Smooth muscle cell (in vitro differentiated cells): ENCODE results near the gene DTX3. TPM values are rescaled to one million over a fixed set of nuclear protein-coding genes. Genes with fewer than 3 reads are reported as not detected.

Experiments used
- DNase-seq: peaks from one replicate; lab custom pipeline; 2025; ENCODE audit not compliant: unreplicated experiment; lab: John Stamatoyannopoulos, UW
- H2AFZ ChIP-seq: fragments of 200-600 bp; sonication (generic); 2 replicates; pipeline ENCODE4 v1.6.0; 2016; ENCODE audit warnings: antibody characterized with exemption, low read depth, mild to moderate bottlenecking
- H3F3A ChIP-seq: fragments of 200-600 bp; sonication (generic); 2 replicates; pipeline ENCODE4 v1.6.0; 2017; ENCODE audit warnings: antibody characterized with exemption, low read depth
- H3K27ac ChIP-seq: fragments of 200-600 bp; sonication (generic); 2 replicates; pipeline ENCODE4 v1.5.1; 2016; ENCODE audit warnings: low read depth, mild to moderate bottlenecking
- H3K27me3 ChIP-seq: fragments of 200-600 bp; sonication (generic); 2 replicates; pipeline ENCODE4 v1.6.1; 2016; ENCODE audit warnings: low read depth, mild to moderate bottlenecking
- H3K36me3 ChIP-seq: fragments of 200-600 bp; sonication (generic); 2 replicates; pipeline ENCODE4 v1.5.1; 2016; ENCODE audit warnings: low read depth
- H3K4me1 ChIP-seq: fragments of 200-600 bp; sonication (generic); 2 replicates; pipeline ENCODE4 v1.5.1; 2016; ENCODE audit warnings: low read depth
- H3K4me2 ChIP-seq: fragments of 200-600 bp; sonication (generic); 2 replicates; pipeline ENCODE4 v1.6.0; 2016; ENCODE audit warnings: mild to moderate bottlenecking
- H3K4me3 ChIP-seq: fragments of 200-600 bp; sonication (generic); 2 replicates; pipeline ENCODE4 v1.5.1; 2016; ENCODE audit warnings: mild to moderate bottlenecking
- H3K79me2 ChIP-seq: fragments of 200-600 bp; sonication (generic); 2 replicates; pipeline ENCODE4 v1.6.0; 2016; ENCODE audit warnings: low read depth, mild to moderate bottlenecking
- H3K9ac ChIP-seq: fragments of 200-600 bp; sonication (generic); 2 replicates; pipeline ENCODE4 v1.6.0; 2016; ENCODE audit warnings: low read depth
- H3K9me3 ChIP-seq: fragments of 200-600 bp; sonication (generic); replicated peaks from 2 replicates; pipeline ENCODE4 v1.5.1; 2016; ENCODE audit warnings: low read depth
- H4K20me1 ChIP-seq: fragments of 200-600 bp; sonication (generic); 2 replicates; pipeline ENCODE4 v1.6.0; 2016; ENCODE audit warnings: low read depth
- WGBS: methylation state at CpG from one replicate; pipeline ENCODE4 v1.1.7; 2016; ENCODE audit warnings: low lambda C conversion rate; 5-methylcytosine and 5-hydroxymethylcytosine counted together
- polyA plus RNA-seq: library from polyadenylated mRNA; unstranded; fragments of >200 nt; fragmentation: Nextera tagmentation; extraction: Ambion mirVana; gene quantifications from 2 replicates; pipeline ENCODE4 v1.2.1, GENCODE V29; 2016
- total RNA-seq: library from RNA; depleted of rRNA; stranded (reverse); fragments of >200 nt; gene quantifications from 2 replicates; pipeline ENCODE4 v1.2.3, GENCODE V29; 2014
- TF ChIP-seq, protein P1 (sequence below): fragments of 200-600 bp; sonication (generic); IDR thresholded peaks from 2 replicates; pipeline ENCODE4 v1.5.1; 2017; ENCODE audit warnings: borderline replicate concordance, mild to moderate bottlenecking, antibody characterized with exemption; ENCODE audit not compliant: insufficient read depth, poor library complexity, severe bottlenecking

Gene DTX3
- total and polyA plus RNA-seq, 2 experiments from 2014 or later, result 29.4 to 43.0 TPM

- Histone ChIP-seq H2AFZ (no peak overlapping the region), H3K4me3 (no peak overlapping the region), H3K4me2 (no peak overlapping the region), H3K9me3 (no peaks in the 10 kb centered on the region), H3K27me3 (peaks cover 65% of the 10 kb centered on the region), H4K20me1 (peaks cover 4% of the 10 kb centered on the region), H3K79me2 (no peaks in the 10 kb centered on the region), H3K9ac (no peak overlapping the region), H3K4me1 (peaks cover 12% of the 10 kb centered on the region), H3F3A (peaks cover 9% of the 10 kb centered on the region), H3K27ac (no peak overlapping the region), H3K36me3 (no peaks in the 10 kb centered on the region)
- TF ChIP-seq, protein P1, sequence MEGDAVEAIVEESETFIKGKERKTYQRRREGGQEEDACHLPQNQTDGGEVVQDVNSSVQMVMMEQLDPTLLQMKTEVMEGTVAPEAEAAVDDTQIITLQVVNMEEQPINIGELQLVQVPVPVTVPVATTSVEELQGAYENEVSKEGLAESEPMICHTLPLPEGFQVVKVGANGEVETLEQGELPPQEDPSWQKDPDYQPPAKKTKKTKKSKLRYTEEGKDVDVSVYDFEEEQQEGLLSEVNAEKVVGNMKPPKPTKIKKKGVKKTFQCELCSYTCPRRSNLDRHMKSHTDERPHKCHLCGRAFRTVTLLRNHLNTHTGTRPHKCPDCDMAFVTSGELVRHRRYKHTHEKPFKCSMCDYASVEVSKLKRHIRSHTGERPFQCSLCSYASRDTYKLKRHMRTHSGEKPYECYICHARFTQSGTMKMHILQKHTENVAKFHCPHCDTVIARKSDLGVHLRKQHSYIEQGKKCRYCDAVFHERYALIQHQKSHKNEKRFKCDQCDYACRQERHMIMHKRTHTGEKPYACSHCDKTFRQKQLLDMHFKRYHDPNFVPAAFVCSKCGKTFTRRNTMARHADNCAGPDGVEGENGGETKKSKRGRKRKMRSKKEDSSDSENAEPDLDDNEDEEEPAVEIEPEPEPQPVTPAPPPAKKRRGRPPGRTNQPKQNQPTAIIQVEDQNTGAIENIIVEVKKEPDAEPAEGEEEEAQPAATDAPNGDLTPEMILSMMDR, result no peak
- 39% methylated on average over 14 of the region's 16 CpGs for WGBS
- DNase-seq, result no peak
Observed at GRCh38 chr12:57618966-57619433, 14.4 kb downstream of the DTX3 start.

DNA sequence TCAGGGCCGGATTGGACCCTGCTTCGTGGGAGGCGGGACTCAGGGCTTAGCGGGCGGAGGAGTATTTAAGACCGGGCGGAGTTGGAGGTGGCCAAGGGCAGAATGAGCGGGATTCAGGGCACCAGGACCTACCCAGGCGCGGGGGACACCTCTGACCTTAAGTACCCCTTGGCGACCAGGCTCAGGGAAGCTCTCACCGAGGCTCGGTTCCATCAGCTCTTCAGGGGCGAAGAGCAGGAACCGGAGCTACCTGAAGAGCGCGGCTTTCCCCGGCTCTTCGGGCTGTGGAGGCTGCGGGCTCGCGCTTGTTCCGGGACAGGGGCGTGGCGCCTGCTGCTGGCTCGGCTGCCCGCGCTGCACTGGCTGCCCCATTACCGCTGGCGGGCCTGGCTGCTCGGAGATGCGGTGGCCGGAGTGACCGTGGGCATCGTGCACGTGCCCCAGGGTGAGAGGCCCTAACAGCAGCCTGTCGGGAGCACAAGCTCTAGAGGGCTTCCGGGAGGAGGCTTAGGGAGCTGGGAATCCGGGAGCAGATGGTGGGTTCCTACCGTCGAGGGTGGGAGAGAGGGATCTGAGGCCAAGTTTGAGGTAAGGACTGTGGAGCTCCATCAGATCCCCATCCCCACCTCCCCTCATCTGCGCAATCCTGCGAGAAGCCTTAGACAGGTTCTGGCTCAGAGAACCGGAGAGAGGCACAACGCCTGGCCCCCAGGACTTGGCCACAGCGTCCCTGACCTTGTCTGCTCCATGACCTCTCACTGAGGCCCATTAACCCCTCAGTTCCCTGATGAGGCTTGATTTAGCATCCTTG is 15.0 kb downstream of the DTX3 start:
- H3K27ac ChIP-seq, result no peak overlapping the region
- H3K9me3 ChIP-seq, result no peaks in the 10 kb centered on the region
- H3K4me3 ChIP-seq, result no peak overlapping the region
- H3K4me1 ChIP-seq, result peaks cover 12% of the 10 kb centered on the region
- no peak overlapping the region for H3K4me2 ChIP-seq
- WGBS, result 13% methylated on average over 46 of the region's 46 CpGs
- peaks cover 9% of the 10 kb centered on the region for H3F3A ChIP-seq
- no peak overlapping the region for H2AFZ ChIP-seq
- peaks cover 71% of the 10 kb centered on the region for H3K27me3 ChIP-seq
- no peak overlapping the region for H3K9ac ChIP-seq
- H4K20me1 ChIP-seq, result peaks cover 4% of the 10 kb centered on the region
- TF ChIP-seq, protein P1, result no peak
- no peaks in the 10 kb centered on the region for H3K36me3 ChIP-seq
- no peaks in the 10 kb centered on the region for H3K79me2 ChIP-seq
- DNase-seq, result no peak

GRCh38 chr12:57620245-57620935 is 15.8 kb downstream of the DTX3 start:
- H3K9me3 ChIP-seq, result no peaks in the 10 kb centered on the region
- peaks cover 12% of the 10 kb centered on the region for H3K4me1 ChIP-seq
- DNase-seq, result no peak
- no peaks in the 10 kb centered on the region for H3K79me2 ChIP-seq
- no peaks in the 10 kb centered on the region for H3K36me3 ChIP-seq
- H3K27ac ChIP-seq, result no peak overlapping the region
- no peak overlapping the region for H3K4me3 ChIP-seq
- TF ChIP-seq, protein P1, result no peak
- no peak overlapping the region for H3K9ac ChIP-seq
- 16% methylated on average over 7 of the region's 13 CpGs for WGBS
- H3K4me2 ChIP-seq, result peak overlapping the region; percentile 98
- H3F3A ChIP-seq, result peaks cover 9% of the 10 kb centered on the region
- no peak overlapping the region for H2AFZ ChIP-seq
- H3K27me3 ChIP-seq, result peaks cover 79% of the 10 kb centered on the region
- peaks cover 4% of the 10 kb centered on the region for H4K20me1 ChIP-seq
